Spleen (tissue), 7 donors: Measurements from ENCODE around the gene COL23A1.

ENCODE experiments used
- CTCF ChIP-seq, 11 experiments: fragments of 200-600 bp in 7 of 11; fragments of 450-650 bp in 4 of 11; sonication (generic) in 4 of 11; IDR thresholded peaks in 8 of 11; conservative IDR thresholded peaks in 3 of 11; 1 replicate in 7 of 11; 2 replicates in 4 of 11; pipeline versions ENCODE4 v1.4.0 to v1.8.0; 2016 to 2021; ENCODE audit warnings: antibody characterized with exemption in 11 of 11, inconsistent platforms in 4 of 11, mild to moderate bottlenecking in 1 of 11
- POLR2A ChIP-seq, 3 donors: fragments of 450-650 bp; IDR thresholded peaks; one replicate each; pipeline ENCODE4 v1.5.1; 2017; ENCODE audit warnings: antibody characterized with exemption in 3 of 3, mild to moderate bottlenecking in 1 of 3
- POLR2AphosphoS5 ChIP-seq, 3 donors: sonication (generic); formaldehyde crosslinking; IDR thresholded peaks; one replicate each; pipeline ENCODE4 v1.5.1; 2017; ENCODE audit warnings: antibody characterized with exemption in 3 of 3
- donor health status: DM: no; HTN: no; CAD: no; lungs with moderate emphysema.
- donor health status: DM: no; HTN: no; CAD: no.
- donor health status: DM: no; HTN: no; CAD: no.

GRCh38 chr5:178308541-178309092 lies 281.6 kb downstream of the COL23A1 start:
- TF ChIP-seq CTCF (IDR thresholded peaks at IDR 0.05 in 8 of 11, conservative IDR thresholded peaks at IDR 0.05 in 3 of 11) (no peak), POLR2AphosphoS5 (IDR thresholded peaks at IDR 0.05) (no peak), POLR2A (IDR thresholded peaks at IDR 0.05) (no peak)
